H9 (cell line): ENCODE data around the gene TAF4. TPM values are rescaled to one million over a fixed set of nuclear protein-coding genes. Genes with fewer than 3 reads are reported as not detected.

Source experiments
- DNase-seq: peaks from one replicate; pipeline ENCODE4 v3.0.0-alpha.2; 2017
- H2AFZ ChIP-seq: one replicate; pipeline ENCODE4 v1.6.1; 2013; ENCODE audit warnings: mild to moderate bottlenecking, low read length, control low read depth, moderate library complexity
- H2AK5ac ChIP-seq: 2 replicates; pipeline ENCODE4 v1.6.1; 2013; ENCODE audit warnings: low read length, control low read depth, mixed read lengths; ENCODE audit not compliant: insufficient read length
- H2BK120ac ChIP-seq: one replicate; pipeline ENCODE4 v1.6.1; 2013; ENCODE audit warnings: low read depth, mild to moderate bottlenecking, low read length, control low read depth, inconsistent platforms; ENCODE audit not compliant: poor library complexity, severe bottlenecking
- H2BK12ac ChIP-seq: 2 replicates; pipeline ENCODE4 v1.6.1; 2013; ENCODE audit warnings: low read length, control low read depth, mixed read lengths, low read depth; ENCODE audit not compliant: insufficient read length
- H2BK15ac ChIP-seq: 2 replicates; pipeline ENCODE4 v1.6.1; 2013; ENCODE audit warnings: low read depth, low read length, control low read depth
- H2BK20ac ChIP-seq: one replicate; pipeline ENCODE4 v1.6.1; 2013; ENCODE audit warnings: low read depth, mild to moderate bottlenecking, low read length, control low read depth, inconsistent platforms; ENCODE audit not compliant: poor library complexity, severe bottlenecking
- H2BK5ac ChIP-seq: 2 replicates; pipeline ENCODE4 v1.6.1; 2013; ENCODE audit warnings: low read length, control low read depth, mixed read lengths; ENCODE audit not compliant: insufficient read length
- H3K14ac ChIP-seq: 2 replicates; pipeline ENCODE4 v1.6.1; 2013; ENCODE audit warnings: low read length, control low read depth; ENCODE audit not compliant: insufficient read depth
- H3K18ac ChIP-seq: 2 replicates; pipeline ENCODE4 v1.6.1; 2013; ENCODE audit warnings: low read depth, mild to moderate bottlenecking, mixed read lengths, low read length, control low read depth; ENCODE audit not compliant: insufficient read length
- H3K23ac ChIP-seq: 2 replicates; pipeline ENCODE4 v1.6.1; 2013; ENCODE audit warnings: low read length, control low read depth, mixed read lengths, low read depth; ENCODE audit not compliant: insufficient read length
- H3K23me2 ChIP-seq: 2 replicates; pipeline ENCODE4 v1.6.1; 2013; ENCODE audit warnings: low read depth, mild to moderate bottlenecking, mixed read lengths, low read length, control low read depth; ENCODE audit not compliant: insufficient read length, poor library complexity, severe bottlenecking
- H3K27ac ChIP-seq: 2 replicates; pipeline ENCODE4 v1.5.1; 2013; ENCODE audit warnings: low read length, control low read depth, mixed read lengths, low read depth; ENCODE audit not compliant: insufficient read length
- H3K27me3 ChIP-seq: 2 replicates; pipeline ENCODE4 v1.6.1; 2013; ENCODE audit warnings: low read length, control low read depth, inconsistent platforms; ENCODE audit not compliant: insufficient read depth
- H3K4ac ChIP-seq: 2 replicates; pipeline ENCODE4 v1.6.1; 2013; ENCODE audit warnings: low read depth, mild to moderate bottlenecking, control low read depth, inconsistent platforms, low read length, moderate library complexity
- H3K4me1 ChIP-seq: 2 replicates; pipeline ENCODE4 v1.6.1; 2013; ENCODE audit warnings: low read length, control low read depth, inconsistent platforms; ENCODE audit not compliant: insufficient read depth
- H3K4me2 ChIP-seq: 2 replicates; pipeline ENCODE4 v1.6.1; 2013; ENCODE audit warnings: low read length, control low read depth, mixed read lengths; ENCODE audit not compliant: insufficient read length, insufficient read depth
- H3K56ac ChIP-seq: 2 replicates; pipeline ENCODE4 v1.6.1; 2013; ENCODE audit warnings: low read depth, mild to moderate bottlenecking, mixed read lengths, low read length, control low read depth; ENCODE audit not compliant: insufficient read length
- H3K79me1 ChIP-seq: 2 replicates; pipeline ENCODE4 v1.6.1; 2013; ENCODE audit warnings: low read depth, mild to moderate bottlenecking, moderate library complexity, low read length, control low read depth, inconsistent platforms; ENCODE audit not compliant: insufficient read depth, poor library complexity, severe bottlenecking
- H3K79me2 ChIP-seq: 2 replicates; pipeline ENCODE4 v1.6.1; 2013; ENCODE audit warnings: low read length, control low read depth, inconsistent platforms; ENCODE audit not compliant: insufficient read depth
- H3K9ac ChIP-seq: 2 replicates; pipeline ENCODE4 v1.6.1; 2013; ENCODE audit warnings: low read length, control low read depth, mixed read lengths; ENCODE audit not compliant: insufficient read length; ENCODE audit errors: extremely low read depth
- H3K9me3 ChIP-seq: one replicate; pipeline ENCODE4 v1.6.1; 2013; ENCODE audit warnings: low read depth, low read length, inconsistent platforms; ENCODE audit not compliant: control insufficient read depth
- H3T11ph ChIP-seq: one replicate; pipeline ENCODE4 v1.6.1; 2013; ENCODE audit warnings: mild to moderate bottlenecking, low read length, control low read depth, inconsistent platforms
- H4K20me1 ChIP-seq: one replicate; pipeline ENCODE4 v1.6.1; 2013; ENCODE audit not compliant: control insufficient read depth, insufficient read length, insufficient read depth
- H4K5ac ChIP-seq: 2 replicates; pipeline ENCODE4 v1.6.1; 2013; ENCODE audit warnings: low read depth, mild to moderate bottlenecking, mixed read lengths, low read length, control low read depth; ENCODE audit not compliant: insufficient read length
- H4K8ac ChIP-seq: replicated peaks from 2 replicates; pipeline ENCODE4 v1.6.1; 2013; ENCODE audit warnings: low read length, control low read depth, mixed read lengths, low read depth; ENCODE audit not compliant: insufficient read length
- H4K91ac ChIP-seq: 2 replicates; pipeline ENCODE4 v1.6.1; 2013; ENCODE audit warnings: low read depth, mild to moderate bottlenecking, moderate library complexity, mixed read lengths, low read length, control low read depth; ENCODE audit not compliant: insufficient read length
- H3K27ac Mint-ChIP-seq, 3 experiments: 2 replicates in 2 of 3; 3 replicates in 1 of 3; pipeline ENCODE4 v1.8.0; 2020 to 2021; ENCODE audit warnings: mixed read lengths in 3 of 3, mild to moderate bottlenecking in 1 of 3, moderate library complexity in 1 of 3
- H3K27me3 Mint-ChIP-seq: 2 replicates; pipeline ENCODE4 v1.8.0; 2021; ENCODE audit warnings: low read depth, mild to moderate bottlenecking, moderate library complexity, mixed read lengths
- H3K36me3 Mint-ChIP-seq, 3 experiments: 2 replicates in 2 of 3; 3 replicates in 1 of 3; pipeline ENCODE4 v1.8.0; 2020 to 2021; ENCODE audit warnings: low read depth in 3 of 3, mixed read lengths in 3 of 3; ENCODE audit not compliant: insufficient read depth in 1 of 3
- H3K4me1 Mint-ChIP-seq, 2 experiments: 2 replicates each; pipeline ENCODE4 v1.8.0; 2020; ENCODE audit warnings: mixed read lengths in 2 of 2
- H3K4me3 Mint-ChIP-seq, 2 experiments: 2 replicates in 1 of 2; 3 replicates in 1 of 2; pipeline ENCODE4 v1.8.0; 2020 to 2021; ENCODE audit warnings: mild to moderate bottlenecking in 2 of 2, mixed read lengths in 2 of 2, moderate library complexity in 1 of 2
- H3K9me3 Mint-ChIP-seq, 2 experiments: 2 replicates in 1 of 2; 3 replicates in 1 of 2; pipeline ENCODE4 v1.8.0; 2020; ENCODE audit warnings: mild to moderate bottlenecking in 2 of 2, mixed read lengths in 2 of 2, moderate library complexity in 1 of 2
- WGBS: extraction: QIAGEN DNeasy Blood & Tissue Kit; methylation state at CpG from one replicate; pipeline ENCODE4 v1.1.7; 2013; ENCODE audit warnings: missing lambda C conversion rate, low lambda C conversion rate, mixed read lengths; ENCODE audit not compliant: insufficient read length; ENCODE audit errors: extremely low coverage; 5-methylcytosine and 5-hydroxymethylcytosine counted together
- total RNA-seq: library from RNA; stranded (reverse); gene quantifications from 2 replicates; pipeline ENCODE4 v1.2.1, GENCODE V29; 2021
- TF ChIP-seq, protein P1 (sequence below): fragments of 200-600 bp; sonication (generic); conservative IDR thresholded peaks from 3 replicates; pipeline ENCODE4 v1.8.0; 2021; ENCODE audit warnings: antibody characterized with exemption, mild to moderate bottlenecking

TAF4 gene
- total RNA-seq, 1 experiment from 2014 or later: 30.8 TPM

DNA sequence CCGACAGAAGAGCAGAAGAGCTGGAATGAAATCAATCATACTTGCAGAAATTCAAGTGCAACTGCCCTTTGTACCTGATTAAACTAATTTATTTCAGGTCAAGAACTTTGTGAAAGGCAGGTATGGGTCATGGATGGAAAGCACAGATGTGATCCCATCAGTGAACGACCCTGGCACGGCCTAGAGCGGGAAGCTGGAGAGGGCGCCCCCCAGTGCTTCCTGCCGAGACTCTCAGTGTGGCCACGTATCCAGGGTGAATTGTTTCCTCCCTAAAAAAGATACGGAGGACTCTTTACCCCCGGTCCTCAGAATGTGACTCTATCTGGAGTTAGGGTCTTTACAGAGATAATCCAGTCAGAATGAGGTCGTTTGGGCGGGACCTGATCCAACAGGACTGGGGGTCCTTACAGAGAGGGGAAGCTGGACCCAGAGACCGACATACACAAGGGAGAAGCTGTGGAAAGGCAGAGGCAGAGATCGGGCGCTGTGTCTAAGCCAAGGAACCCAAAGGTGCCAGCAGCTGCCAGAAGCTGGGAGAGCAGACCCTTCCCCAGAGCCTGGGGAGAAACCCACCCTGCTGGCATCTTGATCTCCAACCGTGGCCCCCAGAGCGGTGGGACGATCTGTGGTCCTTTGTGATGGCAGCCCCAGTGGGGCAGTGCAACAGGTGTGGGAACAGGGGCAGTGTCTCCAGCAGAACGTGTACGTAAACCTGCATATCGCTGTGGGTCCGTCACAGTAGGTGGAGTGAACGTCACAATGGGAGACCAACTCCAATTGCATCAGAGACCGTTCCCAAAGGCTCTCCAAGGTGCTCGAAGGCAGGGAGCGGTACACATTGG, 91.9 kb downstream of the TAF4 start:
- no peak overlapping the region for H2BK120ac ChIP-seq
- no peak overlapping the region for H3K9ac ChIP-seq
- H3K4ac ChIP-seq: no peak overlapping the region
- H3K4me1 ChIP-seq: no peaks in the 10 kb centered on the region
- no peak overlapping the region for H4K8ac ChIP-seq
- no peaks in the 10 kb centered on the region for H3K79me1 ChIP-seq
- H3K27ac ChIP-seq: no peak overlapping the region
- no peak overlapping the region for H3K18ac ChIP-seq
- no peak overlapping the region for H2BK15ac ChIP-seq
- H4K91ac ChIP-seq: no peak overlapping the region
- H3K14ac ChIP-seq: no peak overlapping the region
- no peaks in the 10 kb centered on the region for H3K79me2 ChIP-seq
- Mint-ChIP-seq H3K9me3 (no peaks in the 10 kb centered on the region), H3K27ac (peak overlapping the region; percentile 6 to 90 (median 73); a peak in 3 of 7 replicates), H3K4me1 (peaks cover 2% of the 10 kb centered on the region in 2 experiments; a peak in 2 of 4 replicates), H3K27me3 (no peaks in the 10 kb centered on the region; the same call in 1 of the 2 replicates), H3K36me3 (peaks cover 20 to 40% (median 32%) of the 10 kb centered on the region in 3 experiments; a peak in 6 of 7 replicates), H3K4me3 (no peak overlapping the region)
- no peaks in the 10 kb centered on the region for H3K9me3 ChIP-seq
- H2BK5ac ChIP-seq: no peak overlapping the region
- DNase-seq: no peak
- no peak overlapping the region for H2BK20ac ChIP-seq
- peaks cover 2% of the 10 kb centered on the region; the same call in 1 of the 2 replicates for H3K27me3 ChIP-seq
- WGBS: no CpG with 5 or more reads among the region's 25 CpGs
- no peak overlapping the region for H2AFZ ChIP-seq
- H3K4me2 ChIP-seq: no peak overlapping the region
- no peak overlapping the region for H3K23ac ChIP-seq
- no peak overlapping the region for H2BK12ac ChIP-seq
- TF ChIP-seq, protein P1, sequence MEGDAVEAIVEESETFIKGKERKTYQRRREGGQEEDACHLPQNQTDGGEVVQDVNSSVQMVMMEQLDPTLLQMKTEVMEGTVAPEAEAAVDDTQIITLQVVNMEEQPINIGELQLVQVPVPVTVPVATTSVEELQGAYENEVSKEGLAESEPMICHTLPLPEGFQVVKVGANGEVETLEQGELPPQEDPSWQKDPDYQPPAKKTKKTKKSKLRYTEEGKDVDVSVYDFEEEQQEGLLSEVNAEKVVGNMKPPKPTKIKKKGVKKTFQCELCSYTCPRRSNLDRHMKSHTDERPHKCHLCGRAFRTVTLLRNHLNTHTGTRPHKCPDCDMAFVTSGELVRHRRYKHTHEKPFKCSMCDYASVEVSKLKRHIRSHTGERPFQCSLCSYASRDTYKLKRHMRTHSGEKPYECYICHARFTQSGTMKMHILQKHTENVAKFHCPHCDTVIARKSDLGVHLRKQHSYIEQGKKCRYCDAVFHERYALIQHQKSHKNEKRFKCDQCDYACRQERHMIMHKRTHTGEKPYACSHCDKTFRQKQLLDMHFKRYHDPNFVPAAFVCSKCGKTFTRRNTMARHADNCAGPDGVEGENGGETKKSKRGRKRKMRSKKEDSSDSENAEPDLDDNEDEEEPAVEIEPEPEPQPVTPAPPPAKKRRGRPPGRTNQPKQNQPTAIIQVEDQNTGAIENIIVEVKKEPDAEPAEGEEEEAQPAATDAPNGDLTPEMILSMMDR: peak; percentile 61
- H3K23me2 ChIP-seq: no peaks in the 10 kb centered on the region
- no peak overlapping the region for H3K56ac ChIP-seq
- no peak overlapping the region for H3T11ph ChIP-seq
- H2AK5ac ChIP-seq: no peak overlapping the region
- no peaks in the 10 kb centered on the region for H4K20me1 ChIP-seq
- H4K5ac ChIP-seq: no peak overlapping the region
